Liver (tissue), 3 donors: Measurements from ENCODE around the gene DROSHA.

ENCODE experiments used
- CTCF ChIP-seq: fragments of 150-350 bp; IDR thresholded peaks from 2 replicates; pipeline ENCODE4 v1.5.1; 2017; ENCODE audit warnings: improper control_type of control experiment, low read depth, low read length; ENCODE audit not compliant: missing input control
- GABPA ChIP-seq, 2 donors: IDR thresholded peaks in 1 of 2; conservative IDR thresholded peaks in 1 of 2; 2 replicates each; pipeline ENCODE4 v1.6.1; 2016; ENCODE audit warnings: antibody characterized with exemption in 2 of 2, mild to moderate bottlenecking in 1 of 2, moderate library complexity in 1 of 2
- HNF4A ChIP-seq, 2 donors: conservative IDR thresholded peaks; 2 replicates each; pipeline ENCODE4 v1.6.1; 2016; ENCODE audit warnings: antibody characterized with exemption in 2 of 2, mild to moderate bottlenecking in 2 of 2
- HNF4G ChIP-seq: IDR thresholded peaks from 2 replicates; pipeline ENCODE4 v1.6.1; 2016; ENCODE audit warnings: antibody characterized with exemption
- JUND ChIP-seq, 2 donors: IDR thresholded peaks; 2 replicates each; pipeline ENCODE4 v1.6.1; 2016; ENCODE audit warnings: antibody characterized with exemption in 2 of 2
- RAD21 ChIP-seq, 2 donors: IDR thresholded peaks; 2 replicates each; pipeline ENCODE4 v1.6.1; 2016; ENCODE audit warnings: antibody characterized with exemption in 2 of 2, mild to moderate bottlenecking in 2 of 2
- SP1 ChIP-seq: IDR thresholded peaks from 2 replicates; pipeline ENCODE4 v1.6.1; 2018; ENCODE audit warnings: antibody characterized with exemption, mild to moderate bottlenecking
- TAF1 ChIP-seq: conservative IDR thresholded peaks from 2 replicates; pipeline ENCODE4 v1.6.1; 2016; ENCODE audit warnings: antibody characterized with exemption, mild to moderate bottlenecking
- YY1 ChIP-seq: IDR thresholded peaks from 2 replicates; pipeline ENCODE4 v1.6.1; 2016; ENCODE audit warnings: antibody characterized with exemption, mild to moderate bottlenecking
- ZBTB33 ChIP-seq: IDR thresholded peaks from 2 replicates; pipeline ENCODE4 v1.6.1; 2016; ENCODE audit warnings: antibody characterized with exemption
- TF ChIP-seq, protein P1 (sequence below): IDR thresholded peaks from 2 replicates; pipeline ENCODE4 v1.6.1; 2016; ENCODE audit warnings: antibody characterized with exemption, mild to moderate bottlenecking
- TF ChIP-seq, protein P2 (sequence below): IDR thresholded peaks from 2 replicates; pipeline ENCODE4 v1.6.1; 2016; ENCODE audit warnings: antibody characterized with exemption
- TF ChIP-seq, protein P3 (sequence below): IDR thresholded peaks from 2 replicates; pipeline ENCODE4 v1.6.1; 2016; ENCODE audit warnings: antibody characterized with exemption
- donor health status: healthy.
- donor health status: healthy.

DNA sequence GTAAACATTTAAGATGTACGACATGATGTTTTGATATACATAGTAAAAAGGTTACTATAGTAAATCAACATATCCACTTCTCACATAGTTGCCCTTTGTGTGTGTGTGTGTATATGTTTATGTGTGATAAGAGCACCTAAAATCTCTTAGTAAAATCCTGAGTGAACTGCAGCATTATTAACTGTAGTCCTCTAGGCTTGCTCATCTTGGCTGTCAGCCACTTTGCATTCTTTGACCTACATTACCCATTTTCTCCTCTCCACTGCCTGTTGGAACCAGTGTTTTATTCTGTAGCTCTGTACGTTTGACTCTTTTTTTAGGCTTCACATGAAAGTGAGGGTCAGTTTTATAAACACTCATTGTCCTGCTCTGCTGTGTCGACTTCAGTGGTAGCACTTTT, 24.6 kb upstream of the DROSHA start:
- TF ChIP-seq CTCF, result no peak
- TF ChIP-seq YY1, result no peak
- TF ChIP-seq GABPA (IDR thresholded peaks at IDR 0.05 in 1 of 2, conservative IDR thresholded peaks at IDR 0.05 in 1 of 2), result no peak
- TF ChIP-seq TAF1, result no peak
- TF ChIP-seq ZBTB33, result no peak
- no peak for TF ChIP-seq JUND (IDR thresholded peaks at IDR 0.05)
- TF ChIP-seq, protein P1, sequence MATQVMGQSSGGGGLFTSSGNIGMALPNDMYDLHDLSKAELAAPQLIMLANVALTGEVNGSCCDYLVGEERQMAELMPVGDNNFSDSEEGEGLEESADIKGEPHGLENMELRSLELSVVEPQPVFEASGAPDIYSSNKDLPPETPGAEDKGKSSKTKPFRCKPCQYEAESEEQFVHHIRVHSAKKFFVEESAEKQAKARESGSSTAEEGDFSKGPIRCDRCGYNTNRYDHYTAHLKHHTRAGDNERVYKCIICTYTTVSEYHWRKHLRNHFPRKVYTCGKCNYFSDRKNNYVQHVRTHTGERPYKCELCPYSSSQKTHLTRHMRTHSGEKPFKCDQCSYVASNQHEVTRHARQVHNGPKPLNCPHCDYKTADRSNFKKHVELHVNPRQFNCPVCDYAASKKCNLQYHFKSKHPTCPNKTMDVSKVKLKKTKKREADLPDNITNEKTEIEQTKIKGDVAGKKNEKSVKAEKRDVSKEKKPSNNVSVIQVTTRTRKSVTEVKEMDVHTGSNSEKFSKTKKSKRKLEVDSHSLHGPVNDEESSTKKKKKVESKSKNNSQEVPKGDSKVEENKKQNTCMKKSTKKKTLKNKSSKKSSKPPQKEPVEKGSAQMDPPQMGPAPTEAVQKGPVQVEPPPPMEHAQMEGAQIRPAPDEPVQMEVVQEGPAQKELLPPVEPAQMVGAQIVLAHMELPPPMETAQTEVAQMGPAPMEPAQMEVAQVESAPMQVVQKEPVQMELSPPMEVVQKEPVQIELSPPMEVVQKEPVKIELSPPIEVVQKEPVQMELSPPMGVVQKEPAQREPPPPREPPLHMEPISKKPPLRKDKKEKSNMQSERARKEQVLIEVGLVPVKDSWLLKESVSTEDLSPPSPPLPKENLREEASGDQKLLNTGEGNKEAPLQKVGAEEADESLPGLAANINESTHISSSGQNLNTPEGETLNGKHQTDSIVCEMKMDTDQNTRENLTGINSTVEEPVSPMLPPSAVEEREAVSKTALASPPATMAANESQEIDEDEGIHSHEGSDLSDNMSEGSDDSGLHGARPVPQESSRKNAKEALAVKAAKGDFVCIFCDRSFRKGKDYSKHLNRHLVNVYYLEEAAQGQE, result no peak
- TF ChIP-seq RAD21 (IDR thresholded peaks at IDR 0.05), result no peak
- TF ChIP-seq SP1, result no peak
- TF ChIP-seq, protein P2, sequence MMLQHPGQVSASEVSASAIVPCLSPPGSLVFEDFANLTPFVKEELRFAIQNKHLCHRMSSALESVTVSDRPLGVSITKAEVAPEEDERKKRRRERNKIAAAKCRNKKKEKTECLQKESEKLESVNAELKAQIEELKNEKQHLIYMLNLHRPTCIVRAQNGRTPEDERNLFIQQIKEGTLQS, result no peak
- no peak for TF ChIP-seq HNF4G
- TF ChIP-seq HNF4A (conservative IDR thresholded peaks at IDR 0.05), result no peak
- TF ChIP-seq, protein P3, sequence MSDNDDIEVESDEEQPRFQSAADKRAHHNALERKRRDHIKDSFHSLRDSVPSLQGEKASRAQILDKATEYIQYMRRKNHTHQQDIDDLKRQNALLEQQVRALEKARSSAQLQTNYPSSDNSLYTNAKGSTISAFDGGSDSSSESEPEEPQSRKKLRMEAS, result no peak
